D341Med (cell line): ENCODE measurements around the gene GIT2.
"Not testable (repeated sequence)": the region's sequence is repeated elsewhere in the genome, so short reads cannot be mapped to it uniquely, and the experiment has no call there.

ENCODE experiments used
- DNase-seq: peaks from one replicate; pipeline ENCODE4 v3.0.0; 2012; ENCODE audit warnings: low spot score

Gene GIT2

DNA sequence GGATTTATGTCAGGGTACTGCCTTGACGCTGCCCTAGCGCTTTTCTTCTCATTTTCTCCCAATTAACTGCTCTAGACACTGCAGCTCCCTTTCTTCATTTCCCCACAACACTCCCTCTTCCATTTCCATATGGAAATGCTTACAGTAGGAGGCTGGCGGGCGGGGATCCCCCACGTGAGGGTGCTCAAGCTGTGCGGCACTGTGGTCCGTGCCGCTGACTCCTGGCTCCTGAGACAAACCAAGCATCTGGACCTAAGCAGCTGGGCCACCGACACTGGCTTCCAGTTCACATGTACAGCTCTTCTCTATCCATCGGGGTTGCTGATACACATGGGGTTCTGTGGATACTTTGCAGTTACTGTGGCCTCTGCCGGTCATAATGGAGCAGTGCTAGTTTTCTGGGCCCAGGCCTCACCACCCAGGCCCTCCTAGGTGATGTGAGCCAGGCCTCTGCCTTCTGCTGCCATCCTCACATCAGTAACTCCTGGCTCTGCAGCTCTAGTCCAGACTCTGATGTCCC, 75.8 kb downstream of the GIT2 start:
- DNase-seq = no peak

DNA sequence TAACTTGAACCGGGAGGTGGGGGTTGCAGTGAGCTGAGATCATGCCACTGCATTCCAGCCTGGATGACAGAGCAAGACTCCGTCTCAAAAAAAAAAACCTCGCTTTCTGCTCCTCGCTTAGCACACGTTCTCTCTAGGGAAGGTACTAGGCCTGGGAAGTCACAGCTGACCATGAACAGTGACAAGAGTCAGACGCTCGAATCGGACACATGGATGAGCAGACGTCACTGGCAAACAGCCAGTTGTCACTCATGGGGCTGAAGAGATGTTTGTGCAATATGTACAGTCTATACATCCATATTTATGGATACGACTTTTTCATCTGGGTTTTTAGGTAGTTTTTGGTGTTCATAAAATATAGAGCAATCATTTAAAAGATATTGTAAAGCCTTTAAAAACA, 76.7 kb downstream of the GIT2 start:
- no peak for DNase-seq

DNA sequence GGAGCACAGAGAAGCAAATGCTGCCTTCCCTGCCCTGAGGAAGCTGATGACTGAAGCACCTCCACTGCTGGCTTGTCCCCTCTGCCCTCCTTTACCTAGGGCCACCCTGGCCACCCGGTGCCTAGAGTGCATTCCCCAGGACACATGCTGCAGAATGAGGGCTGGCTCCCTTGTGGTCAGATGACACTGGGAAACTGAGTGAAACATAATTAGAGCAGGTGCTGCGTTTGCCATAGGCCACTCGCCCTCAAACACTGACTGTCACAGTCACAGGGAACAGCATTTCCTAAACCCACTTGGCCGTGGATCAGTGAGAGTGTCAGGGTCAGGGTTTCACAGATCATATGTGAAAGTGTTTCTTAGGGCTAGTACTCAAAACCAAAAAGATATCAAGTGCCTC, 80.1 kb downstream of the GIT2 start:
- DNase-seq = no peak

DNA sequence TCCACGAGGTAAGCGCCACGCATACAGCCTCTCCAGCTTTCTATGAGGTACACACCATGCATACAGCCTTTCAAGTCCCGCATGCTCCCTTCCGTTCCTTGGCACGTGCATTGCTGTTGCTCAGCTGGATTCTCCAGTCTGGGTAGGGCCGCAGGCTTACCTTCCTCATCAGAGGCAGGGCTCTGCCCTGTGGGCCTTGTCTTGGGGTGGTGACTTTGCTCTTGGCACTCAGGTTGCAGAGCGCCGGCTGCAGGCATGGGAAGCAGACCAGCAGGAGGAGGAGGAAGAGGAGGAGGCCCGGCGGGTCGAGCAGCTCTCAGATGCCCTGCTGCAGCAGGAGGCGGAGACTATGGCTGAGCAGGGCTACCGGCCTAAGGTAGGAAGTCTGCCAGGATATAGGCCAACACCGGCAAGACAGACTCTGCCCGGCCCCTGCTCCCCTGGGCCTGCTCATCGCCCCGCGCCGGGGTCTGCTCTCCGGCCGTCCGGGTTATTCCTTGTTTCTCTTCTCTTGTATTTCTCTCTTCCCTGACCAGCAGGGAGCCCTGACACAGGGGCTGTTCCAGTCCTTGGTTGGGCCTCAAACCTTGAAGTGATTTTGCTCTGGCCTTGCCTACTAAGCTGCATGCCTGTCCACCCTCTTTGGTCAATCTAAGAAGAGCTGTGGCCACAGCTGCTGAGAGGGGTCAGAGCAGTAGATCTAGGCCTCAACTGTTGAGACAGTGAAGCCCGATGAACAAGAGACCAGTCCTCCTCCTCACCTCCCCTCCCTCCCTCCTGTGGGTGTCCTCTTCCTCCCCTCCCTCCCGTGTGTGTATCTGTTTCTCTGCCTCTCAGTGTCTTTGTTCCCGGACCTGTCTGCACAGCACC, 80.8 kb downstream of the GIT2 start:
- DNase-seq = no peak

DNA sequence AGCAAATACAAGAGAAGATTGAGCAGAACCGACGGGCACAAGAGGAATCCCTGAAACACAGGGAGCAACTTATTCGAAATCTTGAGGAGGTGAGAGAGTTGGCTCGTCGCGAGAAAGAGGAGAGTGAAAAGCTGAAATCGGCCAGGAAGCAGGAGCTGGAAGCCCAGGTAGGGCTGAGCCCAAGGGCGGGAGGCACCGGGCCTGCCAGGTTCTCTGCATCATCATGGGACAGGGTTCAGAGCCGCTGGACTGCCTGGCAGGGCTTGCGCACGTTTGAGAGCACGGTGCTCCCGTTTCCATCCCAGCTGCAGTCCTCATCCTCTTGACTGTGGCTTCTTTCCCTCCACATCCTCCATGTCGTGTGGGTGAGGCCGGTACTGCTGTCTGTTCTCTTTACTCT, 81.7 kb downstream of the GIT2 start:
- no peak for DNase-seq

DNA sequence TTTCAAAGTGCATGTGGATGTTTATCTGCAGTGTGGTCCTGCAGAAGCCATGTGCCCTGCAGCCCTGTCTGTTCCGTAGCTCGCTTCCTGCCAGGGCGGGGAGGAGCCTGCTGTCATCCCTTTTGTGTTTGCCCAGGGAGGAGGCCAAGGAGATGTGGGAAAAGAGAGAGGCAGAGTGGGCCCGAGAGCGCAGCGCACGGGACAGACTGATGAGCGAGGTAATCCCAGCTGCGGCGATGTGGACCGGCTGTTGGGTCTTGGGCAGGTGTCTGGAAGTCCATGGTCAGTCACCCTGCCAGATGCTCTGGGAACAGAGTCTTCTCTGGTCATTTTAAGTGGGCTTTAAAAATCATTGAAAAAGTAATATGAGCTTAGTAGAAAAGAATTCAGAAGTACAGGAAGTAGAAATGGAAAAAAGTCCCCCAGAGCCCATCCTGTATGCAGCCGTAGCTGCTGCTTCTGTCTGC, 83.3 kb downstream of the GIT2 start:
- no peak for DNase-seq

DNA sequence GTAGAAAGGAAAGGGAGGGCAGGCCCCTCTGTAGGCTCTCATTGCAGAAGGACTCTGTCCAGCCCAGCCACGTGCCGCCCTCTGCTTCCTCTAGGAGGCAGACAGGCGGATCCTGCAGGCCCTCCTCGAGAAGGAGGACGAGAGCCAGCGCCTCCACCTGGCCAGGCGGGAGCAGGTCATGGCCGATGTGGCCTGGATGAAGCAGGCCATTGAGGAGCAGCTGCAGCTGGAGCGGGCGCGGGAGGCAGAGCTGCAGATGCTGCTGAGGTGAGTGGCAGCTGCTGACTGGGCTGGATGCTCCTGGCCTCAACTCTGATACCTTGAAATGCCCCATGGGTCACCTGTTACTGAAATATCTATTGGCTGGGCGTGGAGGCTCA, 85.2 kb downstream of the GIT2 start:
- DNase-seq = peak; percentile 74

DNA sequence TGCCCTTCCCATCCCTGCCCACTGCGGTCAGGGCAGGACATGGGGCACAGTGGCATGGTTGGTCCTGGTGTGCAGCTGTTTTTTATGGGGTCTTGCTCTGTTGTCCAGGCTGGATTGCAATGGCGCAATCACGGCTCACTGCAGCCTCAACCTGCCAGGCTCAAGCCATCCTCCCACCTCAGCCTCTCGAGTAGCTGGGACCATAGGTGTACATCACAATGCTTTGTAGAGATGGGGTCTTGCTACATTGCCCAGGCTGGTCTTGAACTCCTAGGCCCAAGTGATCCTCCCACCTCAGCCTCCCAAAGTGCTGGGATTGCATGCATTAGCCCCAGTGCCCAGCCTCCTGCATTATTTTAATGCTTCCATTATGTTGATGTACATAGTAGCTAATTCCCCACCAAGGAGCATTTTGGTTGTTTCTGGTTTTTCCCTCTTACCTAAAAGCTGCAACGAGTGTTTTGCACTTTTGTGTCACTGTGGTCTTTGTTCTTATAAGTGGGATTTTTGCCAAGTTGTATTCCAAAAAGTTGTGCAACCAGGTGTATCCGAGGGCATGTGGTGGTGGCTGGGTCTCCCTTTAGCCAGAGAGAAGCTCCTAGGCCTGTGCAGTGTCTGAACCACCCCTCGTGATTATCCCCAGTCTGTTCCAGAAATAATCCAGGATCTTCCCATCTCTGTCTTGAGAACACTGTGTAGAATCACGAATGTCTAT, 85.8 kb downstream of the GIT2 start:
- no peak for DNase-seq

DNA sequence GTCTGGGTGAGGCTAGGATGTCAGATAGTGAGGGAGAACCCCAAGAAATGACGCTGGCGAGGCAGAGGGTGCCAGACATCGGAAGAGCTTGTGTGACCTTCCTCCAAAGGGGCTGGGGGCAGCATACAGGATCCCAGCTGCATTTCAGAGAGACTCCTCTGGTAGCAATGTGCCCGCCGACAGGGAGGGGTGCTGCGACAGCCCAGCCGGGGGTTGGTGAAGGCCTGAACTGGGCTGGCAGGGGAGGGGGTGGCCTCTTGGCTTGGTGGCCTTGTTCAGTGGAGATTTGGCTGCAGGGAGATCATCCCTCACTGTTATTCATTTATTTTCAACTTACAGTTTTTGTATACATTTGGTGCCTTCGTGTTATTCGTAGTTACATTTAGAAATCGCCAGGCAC, 90.9 kb downstream of the GIT2 start:
- no peak for DNase-seq

DNA sequence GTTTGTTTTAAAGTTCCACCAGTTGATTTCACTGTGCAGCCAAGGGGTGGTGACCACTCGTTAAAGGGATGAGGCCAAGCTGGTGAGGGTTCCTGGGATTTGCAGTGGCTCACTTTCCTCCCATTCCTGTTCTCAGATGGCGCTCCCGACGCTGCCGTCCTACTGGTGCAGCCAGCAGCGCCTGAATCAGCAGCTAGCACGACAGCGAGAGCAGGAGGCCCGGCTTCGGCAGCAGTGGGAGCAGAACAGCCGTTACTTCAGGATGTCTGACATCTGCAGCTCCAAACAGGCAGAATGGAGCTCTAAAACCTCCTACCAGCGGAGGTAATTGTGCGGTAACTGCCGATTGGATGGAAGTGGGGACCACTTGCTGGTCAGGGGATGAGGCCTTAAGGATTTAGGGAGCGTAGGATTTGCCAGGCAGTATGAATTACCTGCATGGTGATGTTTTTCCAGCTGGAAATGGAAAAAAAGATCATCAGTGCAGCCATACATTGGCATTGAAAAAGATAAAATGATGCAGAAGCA, 93.2 kb downstream of the GIT2 start:
- DNase-seq = no peak

DNA sequence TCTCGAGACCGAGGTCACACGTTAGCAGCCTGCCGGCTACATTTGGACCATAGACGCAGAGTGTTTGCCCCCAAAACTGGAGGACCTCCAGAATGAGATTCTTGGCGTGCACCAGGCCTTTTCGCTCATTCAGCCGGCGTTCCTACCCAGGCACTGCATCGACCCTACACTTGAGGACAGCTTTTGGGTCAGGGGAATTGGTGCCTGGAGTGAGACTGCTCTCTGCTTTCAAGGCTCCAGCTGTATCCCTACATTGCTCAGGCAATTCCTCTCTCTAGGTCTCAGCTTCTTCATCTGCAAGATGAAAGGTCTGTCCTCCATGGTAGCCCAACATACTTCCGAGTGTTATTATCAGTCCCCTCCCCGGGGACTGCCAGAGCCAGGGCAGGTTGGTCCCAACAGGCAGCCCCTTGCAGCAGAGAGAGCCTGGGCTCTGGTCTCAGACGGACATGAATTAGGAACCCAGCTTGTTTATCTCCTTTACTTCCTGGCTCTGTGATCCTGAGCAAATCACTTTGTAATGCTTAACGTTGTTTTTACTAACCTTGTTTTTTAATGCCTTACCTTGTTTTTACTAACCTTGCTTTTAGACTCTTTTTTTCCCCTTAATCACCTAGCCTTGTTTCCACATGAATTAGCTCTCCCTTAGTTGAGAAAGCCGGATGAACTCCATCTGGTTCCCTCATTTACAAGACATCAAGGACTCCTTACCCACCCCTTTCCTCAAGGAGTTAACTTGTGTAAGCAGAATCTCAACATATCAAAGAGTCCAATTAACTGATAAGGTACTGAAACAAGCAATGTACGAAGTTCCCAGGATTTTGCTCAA, 95.2 kb downstream of the GIT2 start:
- DNase-seq = peak; percentile 64

DNA sequence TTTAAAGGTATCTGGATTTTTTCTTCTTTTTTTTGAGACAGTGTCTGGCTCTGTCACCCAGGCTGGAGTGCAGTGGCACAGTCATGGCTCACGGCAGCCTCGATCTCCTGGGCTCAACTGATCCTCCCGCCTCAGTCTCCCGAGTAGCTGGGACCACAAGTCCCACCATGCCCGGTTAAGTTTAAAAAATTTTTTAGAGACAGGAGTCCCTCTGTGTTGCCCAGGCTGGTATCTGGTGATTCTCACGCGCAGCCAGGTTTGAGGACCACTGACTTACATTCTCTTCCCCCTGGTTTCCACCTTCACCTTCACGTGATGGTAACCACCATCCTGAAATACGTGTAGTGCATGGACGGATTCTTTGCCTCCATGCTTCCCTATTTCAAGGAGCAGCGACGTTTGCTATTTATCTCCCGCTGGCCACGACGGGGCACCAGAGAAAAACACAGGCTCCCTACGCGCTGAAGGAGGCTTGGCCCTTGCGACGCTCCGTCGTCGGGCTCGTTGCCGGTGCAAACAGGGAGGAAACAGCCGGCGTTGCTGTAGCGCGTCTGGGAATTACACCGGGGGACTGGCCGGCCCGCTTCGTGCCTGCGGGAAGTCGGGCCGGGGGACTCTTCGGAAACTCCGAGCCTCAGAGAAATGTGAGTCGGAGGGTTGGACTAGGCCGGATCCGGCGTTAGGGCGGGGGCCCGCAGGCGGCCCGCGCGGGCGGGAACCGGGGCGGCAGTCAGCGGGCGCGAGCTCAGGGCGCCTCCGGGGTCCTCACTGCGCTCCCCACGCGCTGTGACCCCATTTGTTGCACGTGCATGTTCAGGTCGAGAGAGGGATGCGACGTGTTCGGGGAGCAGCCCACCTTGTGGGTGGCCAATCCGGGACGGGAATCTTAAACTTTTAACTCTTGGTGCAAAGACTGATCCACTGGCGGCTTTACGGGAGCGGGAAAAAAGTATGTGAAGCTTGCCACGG, 96.1 kb downstream of the GIT2 start, which contains the start of gene TCHP:
Gene TCHP, plus strand, starts transcription at position 492 of the 969 bp plus-strand sequence. CDS start 2,753 bp downstream, outside the sequence.
- peak; percentile 93 for DNase-seq

DNA sequence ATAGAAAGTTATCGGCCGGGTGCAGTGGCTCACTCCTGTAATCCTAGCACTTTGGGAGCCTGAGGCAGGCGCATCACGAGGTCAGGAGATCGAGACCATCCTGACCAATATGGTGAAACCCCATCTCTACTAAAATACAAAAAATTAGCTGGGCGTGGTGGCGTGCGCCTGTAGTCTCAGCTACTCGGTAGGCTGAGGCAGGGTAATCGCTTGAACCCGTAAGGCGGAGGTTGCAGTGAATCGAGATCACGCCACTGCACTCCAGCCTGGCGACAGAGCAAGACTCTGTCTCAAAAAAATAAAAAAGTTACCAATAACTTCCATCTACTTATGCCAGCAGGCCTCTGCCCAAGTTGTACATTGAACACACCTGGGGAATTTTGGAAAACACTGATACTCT, 96.8 kb downstream of the GIT2 start:
- not testable (repeated sequence) for DNase-seq

DNA sequence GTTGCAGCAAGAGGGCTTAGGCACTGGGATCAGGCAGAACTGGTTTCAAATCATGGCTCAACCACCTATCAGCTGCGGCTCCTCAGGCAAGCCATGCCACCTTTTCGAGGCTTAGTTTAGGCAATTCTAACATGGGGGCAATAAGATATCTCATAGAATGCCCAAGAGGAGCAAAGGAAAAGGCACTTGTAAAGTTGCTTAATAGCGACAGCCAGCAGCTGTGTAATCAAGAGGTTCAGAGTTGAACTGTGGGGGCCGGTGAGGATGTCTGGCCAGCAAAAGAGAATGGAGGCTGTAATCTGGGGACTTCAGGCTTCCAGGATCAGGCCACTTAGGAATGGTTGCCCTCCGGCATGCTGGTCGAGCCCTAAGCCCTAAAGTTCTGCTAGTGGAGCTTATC, 99.1 kb downstream of the GIT2 start:
- DNase-seq = no peak

DNA sequence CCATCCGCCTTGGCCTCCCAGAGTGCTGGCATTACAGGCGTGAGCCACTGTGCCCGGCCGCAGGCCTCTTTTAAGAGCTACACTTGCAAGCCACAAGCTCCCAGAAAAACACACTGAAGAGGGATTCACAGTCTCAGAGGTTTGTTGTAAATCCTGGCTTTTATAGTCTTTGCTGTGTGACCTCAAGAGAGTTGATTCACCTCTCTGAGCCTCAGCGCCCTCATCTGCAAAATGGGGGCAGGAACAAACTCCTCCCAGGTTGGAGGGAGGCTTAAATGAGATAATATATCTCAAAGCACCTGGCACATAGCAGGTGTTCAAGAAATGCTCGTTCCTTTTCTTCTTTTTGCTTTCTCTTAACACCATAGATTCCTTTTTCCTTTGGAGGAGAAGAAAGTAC, 100.0 kb downstream of the GIT2 start:
- no peak for DNase-seq

DNA sequence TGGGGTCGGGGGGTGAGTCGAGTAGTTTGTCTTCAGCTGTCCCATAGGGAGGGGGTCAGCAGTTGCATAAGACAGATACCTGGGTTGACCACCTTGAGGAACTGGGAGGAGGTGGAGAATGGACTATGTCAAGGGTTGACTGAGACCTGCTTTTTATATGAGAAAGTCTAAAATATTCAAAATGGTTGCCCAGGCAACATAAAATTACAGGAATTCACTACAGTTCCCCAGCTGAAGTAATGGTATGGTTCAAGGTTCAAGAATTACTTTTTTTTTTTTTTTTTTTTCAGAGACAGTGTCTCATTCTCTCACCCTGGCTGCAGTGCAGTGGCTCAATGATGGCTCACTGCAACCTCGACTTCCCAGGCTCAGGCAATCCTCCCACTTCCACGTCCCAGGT, 101.2 kb downstream of the GIT2 start:
- DNase-seq = no peak

DNA sequence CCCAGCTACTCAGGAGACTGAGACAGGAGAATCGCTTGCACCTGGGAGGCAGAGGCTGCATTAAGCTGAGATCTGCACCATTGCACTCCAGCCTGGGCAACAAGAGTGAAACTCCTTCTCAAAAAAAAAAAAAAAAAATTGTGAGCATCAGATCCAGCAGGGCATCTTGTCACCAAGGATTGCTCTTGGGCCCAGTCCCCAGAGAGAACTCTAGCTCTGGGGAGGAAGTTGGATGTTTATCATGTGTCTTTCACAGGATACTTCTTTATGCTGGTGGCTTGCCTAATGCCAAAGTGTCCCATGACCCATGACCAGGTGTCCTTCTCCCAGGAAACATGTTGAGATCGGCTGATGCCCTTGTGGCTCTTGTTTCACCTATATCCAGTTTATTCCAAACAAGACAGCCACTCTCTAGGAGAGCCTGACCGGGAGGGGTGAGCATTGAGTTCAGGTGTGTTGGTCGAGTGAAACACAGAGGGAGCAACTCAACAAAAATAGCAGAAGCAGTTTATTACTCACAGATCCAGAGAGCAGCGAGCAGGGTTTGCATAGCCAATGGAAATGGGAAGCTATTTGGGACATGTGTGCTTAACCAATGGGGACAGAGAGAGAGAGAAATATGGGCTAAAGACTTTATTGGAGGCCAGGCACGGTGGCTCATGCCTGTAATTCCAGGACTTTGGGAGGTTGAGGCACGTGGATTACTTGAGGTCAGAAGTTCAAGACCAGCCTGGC, 102.7 kb downstream of the GIT2 start:
- DNase-seq = no peak

DNA sequence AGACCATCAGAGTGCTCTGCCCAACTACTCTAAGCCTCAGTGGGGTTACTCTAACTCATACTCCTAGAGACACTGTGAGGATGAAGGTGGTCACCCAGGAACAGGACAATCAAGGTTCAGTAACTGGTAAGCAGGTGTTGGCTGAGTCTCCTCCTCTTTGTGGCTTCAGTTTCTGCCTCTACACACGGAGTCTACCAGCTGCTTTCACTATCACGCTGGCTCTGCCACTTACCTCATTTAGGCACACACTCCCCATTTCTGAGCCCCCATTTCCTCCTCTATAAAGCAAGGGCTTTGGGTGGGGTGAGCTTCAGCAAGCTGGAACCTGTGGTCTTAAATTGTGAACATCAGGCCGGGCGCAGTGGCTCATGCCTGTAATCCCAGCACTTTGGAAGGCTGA, 103.4 kb downstream of the GIT2 start:
- DNase-seq = no peak

DNA sequence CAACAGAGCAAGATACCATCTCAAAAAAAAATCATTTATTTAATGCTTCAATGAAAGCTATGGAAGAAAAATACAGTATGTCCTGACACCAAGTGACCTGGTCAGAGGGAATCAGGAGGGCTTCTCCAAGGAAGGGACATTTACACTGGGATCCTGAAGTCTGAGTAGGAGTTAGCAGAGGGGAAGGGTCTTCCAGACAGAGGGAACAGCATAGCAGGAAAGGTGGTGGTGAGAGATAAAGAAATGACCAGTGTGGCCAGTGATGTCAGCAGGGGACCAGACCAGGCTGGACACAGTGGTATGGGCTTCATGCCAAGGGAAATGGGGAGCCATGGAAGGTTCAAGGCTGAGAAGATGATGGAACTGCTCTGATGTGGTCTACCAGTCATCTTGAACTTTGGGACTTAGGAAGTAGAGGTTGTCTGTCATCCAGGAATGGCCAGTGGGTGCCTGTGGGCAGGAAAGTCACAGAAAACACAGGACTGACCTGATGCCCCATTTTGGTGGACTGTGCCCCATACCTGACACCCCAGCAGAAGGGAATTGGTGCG, 103.9 kb downstream of the GIT2 start:
- no peak for DNase-seq

DNA sequence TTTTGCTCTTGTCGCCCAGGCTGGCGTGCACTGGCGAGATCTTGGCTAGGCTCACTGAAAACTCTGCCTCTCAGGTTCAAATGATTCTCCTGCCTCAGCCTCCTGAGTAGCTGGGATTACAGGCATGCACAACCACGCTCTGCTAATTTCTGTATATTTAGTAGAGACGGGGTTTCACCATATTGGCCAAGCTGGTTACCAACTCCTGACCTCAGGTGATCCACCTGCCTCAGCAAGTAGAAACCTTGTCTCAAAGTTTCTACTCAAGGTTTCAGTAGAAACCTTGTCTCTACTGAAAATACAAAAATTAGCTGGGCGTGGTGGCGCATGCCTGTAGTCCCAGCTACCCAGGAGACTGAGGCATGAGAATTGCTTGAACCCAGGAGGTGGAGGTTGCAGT, 104.4 kb downstream of the GIT2 start:
- not testable (repeated sequence) for DNase-seq
